H1 (cell line): ENCODE results near the gene DEPP1. TPM values are rescaled to one million over a fixed set of nuclear protein-coding genes. Genes with fewer than 3 reads are reported as not detected.

ENCODE experiments used
- EP300 ChIP-seq, 2 experiments: IDR thresholded peaks; 1 replicate in 1 of 2; 2 replicates in 1 of 2; pipeline ENCODE4 v1.6.1; 2011 to 2012; ENCODE audit warnings: low read depth in 2 of 2, low read length in 2 of 2, mild to moderate bottlenecking in 2 of 2, borderline replicate concordance in 1 of 2, inconsistent platforms in 1 of 2, moderate library complexity in 1 of 2
- JUN ChIP-seq: IDR thresholded peaks from 2 replicates; pipeline ENCODE4 v1.6.1; 2011; ENCODE audit warnings: low read depth, mild to moderate bottlenecking, improper control_type of control experiment, low read length
- SRF ChIP-seq: IDR thresholded peaks from 2 replicates; pipeline ENCODE4 v1.6.1; 2011; ENCODE audit warnings: mild to moderate bottlenecking, low read depth, low read length, moderate library complexity
- polyA plus RNA-seq, 7 experiments: library from polyadenylated mRNA; depleted of rRNA in 3 of 7; stranded (reverse) in 5 of 7; unstranded in 2 of 7; fragments of >200 nt in 5 of 7; fragments of 200-250 nt in 2 of 7; gene quantifications; 1 replicate in 5 of 7; 2 replicates in 1 of 7; 4 replicates in 1 of 7; pipeline versions ENCODE4 v1.2.1 to v1.2.3, GENCODE V29; 2011 to 2013; ENCODE audit warnings: missing spikeins in 2 of 7, mixed read lengths in 2 of 7
- total RNA-seq: library from RNA; stranded (reverse); fragmentation: NEBNext Ultra II Directional; extraction: Animal tissue kit (Norgen Biotek cat#: 25700); gene quantifications from 2 replicates; pipeline ENCODE4 v1.2.1, GENCODE V29; 2021

Gene DEPP1
- total and polyA plus RNA-seq, 2 of the 8 experiments (the other 6 are each of a cell fraction or from before 2014, with no cell fraction given): 0.67 to 4.5 TPM

GRCh38 chr10:44971434-44971833 is 7.2 kb downstream of the DEPP1 start (continued):
- no peak for TF ChIP-seq EP300 (IDR thresholded peaks at IDR 0.05; ENCODE audit: borderline replicate concordance in 1 of 2, low read depth in 2 of 2, low read length in 2 of 2)
- no peak for TF ChIP-seq JUN
- TF ChIP-seq SRF: no peak
